ENCODE data around the gene CALCOCO2. TPM values are rescaled to one million over a fixed set of nuclear protein-coding genes. Genes with fewer than 3 reads are reported as not detected.

Gene CALCOCO2
- total RNA-seq, 1 donor from 2014 or later, result 74.5 TPM

DNA sequence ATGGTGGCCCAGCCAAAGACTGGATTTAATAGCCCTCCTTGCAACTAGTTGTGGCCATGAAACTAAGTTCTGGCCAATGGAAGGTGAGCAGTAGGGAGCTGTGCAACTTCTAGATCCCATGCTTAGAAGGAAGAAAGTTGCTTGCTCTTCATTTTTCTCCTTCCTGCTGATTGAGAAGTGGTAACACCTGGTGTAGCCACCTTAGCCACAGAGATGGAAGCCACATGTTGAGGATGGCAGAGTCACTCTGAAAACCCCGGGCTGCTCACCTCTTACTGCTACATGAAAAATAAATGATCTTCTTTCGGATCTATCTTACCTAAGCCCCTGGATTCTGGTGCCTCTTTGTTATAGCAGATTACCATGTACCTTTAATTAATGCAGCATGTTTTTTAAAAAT, 51.4 kb downstream of the CALCOCO2 start:
- Mint-ChIP-seq H3K9me3 (no peaks in the 10 kb centered on the region), H3K4me1 (ENCODE audit: unreplicated experiment) (peaks cover 4% of the 10 kb centered on the region), H3K27me3 (peaks cover 3% of the 10 kb centered on the region), H3K27ac (no peak overlapping the region), H3K36me3 (no peaks in the 10 kb centered on the region), H3K4me3 (no peak overlapping the region)
- TF ChIP-seq, protein P1, sequence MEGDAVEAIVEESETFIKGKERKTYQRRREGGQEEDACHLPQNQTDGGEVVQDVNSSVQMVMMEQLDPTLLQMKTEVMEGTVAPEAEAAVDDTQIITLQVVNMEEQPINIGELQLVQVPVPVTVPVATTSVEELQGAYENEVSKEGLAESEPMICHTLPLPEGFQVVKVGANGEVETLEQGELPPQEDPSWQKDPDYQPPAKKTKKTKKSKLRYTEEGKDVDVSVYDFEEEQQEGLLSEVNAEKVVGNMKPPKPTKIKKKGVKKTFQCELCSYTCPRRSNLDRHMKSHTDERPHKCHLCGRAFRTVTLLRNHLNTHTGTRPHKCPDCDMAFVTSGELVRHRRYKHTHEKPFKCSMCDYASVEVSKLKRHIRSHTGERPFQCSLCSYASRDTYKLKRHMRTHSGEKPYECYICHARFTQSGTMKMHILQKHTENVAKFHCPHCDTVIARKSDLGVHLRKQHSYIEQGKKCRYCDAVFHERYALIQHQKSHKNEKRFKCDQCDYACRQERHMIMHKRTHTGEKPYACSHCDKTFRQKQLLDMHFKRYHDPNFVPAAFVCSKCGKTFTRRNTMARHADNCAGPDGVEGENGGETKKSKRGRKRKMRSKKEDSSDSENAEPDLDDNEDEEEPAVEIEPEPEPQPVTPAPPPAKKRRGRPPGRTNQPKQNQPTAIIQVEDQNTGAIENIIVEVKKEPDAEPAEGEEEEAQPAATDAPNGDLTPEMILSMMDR (conservative IDR thresholded peaks at IDR 0.05), result no peak
- DNase-seq (ENCODE audit: extremely low spot score, unreplicated experiment), result no peak

DNA sequence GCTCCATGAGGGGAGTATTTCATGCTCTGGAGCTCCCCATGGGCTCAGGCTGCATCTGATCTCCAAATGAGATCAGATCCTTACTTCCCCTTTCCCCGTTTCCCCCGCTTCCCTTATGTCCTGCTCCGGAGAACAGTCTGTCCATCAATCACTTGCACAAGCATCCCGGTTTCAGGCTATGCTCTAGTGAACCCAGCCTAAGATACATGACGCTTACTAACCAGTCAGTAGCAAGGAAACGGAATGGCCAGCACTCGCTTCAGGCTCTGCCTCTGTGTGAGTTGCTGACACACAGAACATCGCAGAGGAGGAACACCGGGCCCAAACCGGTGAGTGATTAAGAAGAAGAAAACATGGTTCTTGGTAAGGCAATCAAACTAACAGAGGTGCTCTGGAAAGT, 52.3 kb downstream of the CALCOCO2 start:
- H3K4me3 Mint-ChIP-seq, result no peak overlapping the region
- H3K27ac Mint-ChIP-seq, result no peak overlapping the region
- no peaks in the 10 kb centered on the region for H3K9me3 Mint-ChIP-seq

DNA sequence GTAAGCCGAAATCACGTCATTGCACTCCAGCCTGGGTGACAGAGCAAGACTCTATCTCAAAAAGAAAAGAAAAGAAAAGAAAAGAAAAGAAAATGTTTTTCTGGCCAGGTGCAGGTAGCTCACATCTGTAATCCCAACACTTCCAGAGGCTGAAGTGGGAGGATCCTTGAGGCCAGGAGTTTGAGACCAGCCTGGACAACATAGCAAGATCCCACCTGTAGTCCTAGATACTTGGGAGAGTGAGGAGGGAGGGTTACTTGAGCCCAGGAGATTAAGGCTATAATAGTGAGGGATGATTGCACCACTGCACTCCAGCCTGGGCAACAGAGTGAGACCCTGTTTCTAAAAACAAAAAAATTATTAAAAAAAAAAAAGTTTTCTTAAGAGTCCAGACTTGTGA, 59.3 kb downstream of the CALCOCO2 start:
- Mint-ChIP-seq H3K4me3 (no peak overlapping the region), H3K27ac (no peak overlapping the region), H3K27me3 (peaks cover 3% of the 10 kb centered on the region), H3K9me3 (no peaks in the 10 kb centered on the region), H3K4me1 (ENCODE audit: unreplicated experiment) (peaks cover 18% of the 10 kb centered on the region), H3K36me3 (peaks cover 5% of the 10 kb centered on the region)
- TF ChIP-seq, protein P1 (conservative IDR thresholded peaks at IDR 0.05), result no peak
- no peak for DNase-seq (ENCODE audit: extremely low spot score, unreplicated experiment)

More for the DNA sequence above, 52.3 kb downstream of the CALCOCO2 start:
- peaks cover 3% of the 10 kb centered on the region for H3K27me3 Mint-ChIP-seq
- TF ChIP-seq, protein P1 (conservative IDR thresholded peaks at IDR 0.05), result no peak
- no peaks in the 10 kb centered on the region for H3K36me3 Mint-ChIP-seq
- H3K4me1 Mint-ChIP-seq (ENCODE audit: unreplicated experiment), result peaks cover 4% of the 10 kb centered on the region
- no peak for DNase-seq (ENCODE audit: extremely low spot score, unreplicated experiment)

DNA sequence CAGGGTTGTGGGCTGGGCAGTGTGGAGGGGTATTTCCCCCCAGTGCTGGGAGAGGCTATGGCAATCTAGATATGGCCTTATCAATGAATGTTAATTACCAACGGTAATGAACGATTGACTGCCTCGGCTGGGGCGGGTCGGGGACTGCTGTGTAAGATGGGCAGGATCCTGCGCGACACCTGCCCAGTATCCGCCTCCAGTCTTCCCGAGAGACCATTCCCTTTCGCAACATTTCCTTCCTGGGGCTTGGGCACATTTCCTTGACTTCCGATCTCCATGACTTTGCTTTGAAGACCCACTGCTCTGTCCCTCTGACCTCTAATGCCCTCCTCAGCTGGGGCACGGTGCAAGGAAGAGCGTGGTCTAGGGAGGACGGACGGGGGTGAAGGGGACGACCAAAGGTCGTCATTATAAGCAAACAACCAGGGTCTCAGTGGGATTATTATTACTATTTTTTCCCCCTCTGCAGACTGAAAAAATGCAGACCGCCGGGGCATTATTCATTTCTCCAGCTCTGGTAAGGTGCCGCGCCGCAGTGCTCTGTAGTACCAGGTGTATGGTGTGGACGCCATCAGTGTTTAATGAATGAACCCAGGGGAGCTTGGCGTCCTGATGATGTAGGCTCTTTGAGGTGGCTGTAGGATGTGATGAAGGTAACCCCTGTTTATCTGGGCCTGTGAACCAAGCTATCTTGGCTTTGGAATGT, 62.3 kb downstream of the CALCOCO2 start:
- H3K4me1 Mint-ChIP-seq (ENCODE audit: unreplicated experiment), result peaks cover 18% of the 10 kb centered on the region
- TF ChIP-seq, protein P1 (conservative IDR thresholded peaks at IDR 0.05), result no peak
- peaks cover 9% of the 10 kb centered on the region for H3K36me3 Mint-ChIP-seq
- H3K9me3 Mint-ChIP-seq, result no peaks in the 10 kb centered on the region
- peak overlapping the region; percentile 96 for H3K4me3 Mint-ChIP-seq
- peaks cover 3% of the 10 kb centered on the region for H3K27me3 Mint-ChIP-seq
- no peak for DNase-seq (ENCODE audit: extremely low spot score, unreplicated experiment)
- peak overlapping the region; percentile 99 for H3K27ac Mint-ChIP-seq

DNA sequence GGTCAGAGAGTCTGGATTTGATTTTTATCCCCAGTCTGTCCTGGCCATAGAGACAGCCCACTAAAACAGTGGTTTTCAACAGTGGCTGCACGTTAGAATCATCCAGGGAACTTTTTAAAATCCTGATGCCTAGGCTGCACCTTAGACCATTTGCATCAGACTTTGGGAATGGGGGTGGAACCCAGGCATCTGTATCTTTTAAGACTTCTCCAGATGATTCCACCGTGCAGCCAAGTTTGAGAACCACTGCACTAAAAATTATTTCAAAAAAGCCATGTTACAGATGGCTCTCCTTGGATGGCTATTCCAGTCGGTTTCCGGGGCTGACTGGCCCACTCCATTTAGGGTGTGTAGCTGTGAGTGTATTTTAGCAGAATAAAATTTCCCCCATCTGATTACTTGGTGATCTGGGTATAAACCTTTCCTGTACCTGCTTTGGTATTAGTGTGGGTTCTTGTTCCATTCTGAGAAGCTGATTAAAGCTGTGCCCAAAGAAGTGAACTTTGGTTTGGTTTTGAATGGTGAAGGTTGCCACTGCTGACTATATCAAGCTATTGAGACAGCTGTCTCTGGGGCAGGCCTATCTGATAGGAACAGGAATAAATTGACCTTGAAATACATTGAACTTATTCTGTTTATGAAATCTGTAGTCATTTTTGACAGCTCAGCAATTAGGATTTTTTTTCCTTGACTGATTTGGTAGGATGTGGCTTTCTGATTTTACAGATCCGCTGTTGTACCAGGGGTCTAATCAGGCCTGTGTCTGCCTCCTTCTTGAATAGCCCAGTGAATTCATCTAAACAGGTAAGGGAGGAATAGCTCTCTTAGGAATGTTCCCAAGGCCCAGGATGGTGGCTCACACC, 63.0 kb downstream of the CALCOCO2 start:
- no peak for DNase-seq (ENCODE audit: extremely low spot score, unreplicated experiment)
- no peaks in the 10 kb centered on the region for H3K9me3 Mint-ChIP-seq
- H3K36me3 Mint-ChIP-seq, result peaks cover 9% of the 10 kb centered on the region
- H3K27me3 Mint-ChIP-seq, result peaks cover 3% of the 10 kb centered on the region
- TF ChIP-seq, protein P1 (conservative IDR thresholded peaks at IDR 0.05), result no peak
- peak overlapping the region; percentile 99 for H3K27ac Mint-ChIP-seq
- peaks cover 18% of the 10 kb centered on the region for H3K4me1 Mint-ChIP-seq (ENCODE audit: unreplicated experiment)
- H3K4me3 Mint-ChIP-seq, result peak overlapping the region; percentile 96

Data from type B pancreatic cell (in vitro differentiated cells).